Endothelial cell of umbilical vein (primary cell): Measurements from ENCODE around the gene C1orf198. TPM values are rescaled to one million over a fixed set of nuclear protein-coding genes. Genes with fewer than 3 reads are reported as not detected.

Experiments
- BruUV-seq: library from RNA; stranded (reverse); fragments of 400-500 nt; replicated peaks from 2 replicates; lab custom pipeline; 2021; lab: Mats Ljungman, UMichigan
- CTCF ChIA-PET: fragments of 300-600, 350-600 bp; sonication (Branson Sonifier 250); formaldehyde crosslinking; loops from one replicate; lab custom pipeline; 2021; ENCODE audit warnings: antibody characterized with exemption, inconsistent platforms; lab: Charles Lee
- POLR2A ChIA-PET: fragments of 300-600, 350-600 bp; sonication (Branson Sonifier 250); formaldehyde crosslinking; loops from one replicate; lab custom pipeline; 2021; ENCODE audit warnings: antibody characterized with exemption, inconsistent platforms; lab: Charles Lee
- DNase-seq: peaks from one replicate; pipeline ENCODE4 v3.0.0-alpha.2; 2011; ENCODE audit warnings: low read depth, low spot score
- FAIRE-seq: peaks from 2 replicates; lab custom pipeline; 2011; peaks lifted over from hg19 to GRCh38; lab: Jason Lieb, UNC
- H2AFZ ChIP-seq: 2 replicates; pipeline ENCODE4 v1.6.0; 2012; ENCODE audit warnings: low read depth, low read length, control low read depth, inconsistent platforms
- H3K27ac ChIP-seq: 2 replicates; pipeline ENCODE4 v1.5.1; 2011; ENCODE audit warnings: low read depth, mild to moderate bottlenecking, control low read depth, low read length, moderate library complexity; ENCODE audit not compliant: insufficient read depth
- H3K27me3 ChIP-seq, 2 experiments: 2 replicates each; pipeline versions ENCODE4 v1.6.0 to v1.6.1; 2011; ENCODE audit warnings: low read length in 2 of 2, mixed read lengths in 1 of 2; ENCODE audit not compliant: control insufficient read depth in 2 of 2, insufficient read depth in 2 of 2
- H3K36me3 ChIP-seq, 2 experiments: 2 replicates in 1 of 2; 3 replicates in 1 of 2; pipeline ENCODE4 v1.5.1; 2011; ENCODE audit warnings: low read length in 2 of 2, mild to moderate bottlenecking in 1 of 2, moderate library complexity in 1 of 2; ENCODE audit not compliant: control insufficient read depth in 2 of 2, insufficient read depth in 2 of 2; ENCODE audit errors: extremely low read depth in 1 of 2
- H3K4me1 ChIP-seq: 3 replicates; pipeline ENCODE4 v1.5.1; 2011; ENCODE audit warnings: mild to moderate bottlenecking, low read length; ENCODE audit not compliant: control insufficient read depth, insufficient read depth; ENCODE audit errors: extremely low read depth
- H3K4me2 ChIP-seq: 2 replicates; pipeline ENCODE4 v1.6.1; 2011; ENCODE audit warnings: low read length, control low read depth, mixed read lengths; ENCODE audit not compliant: insufficient read depth
- H3K4me3 ChIP-seq, 3 experiments: fragments of 200-600 bp in 1 of 3; sonication (generic), shearing (Covaris generic) in 1 of 3; replicated peaks in 1 of 3; 2 replicates each; pipeline ENCODE4 v1.5.1; 2011 to 2016; ENCODE audit warnings: control low read depth in 3 of 3, low read length in 3 of 3, mild to moderate bottlenecking in 2 of 3, inconsistent platforms in 1 of 3, low read depth in 1 of 3, moderate library complexity in 1 of 3; ENCODE audit not compliant: insufficient read depth in 1 of 3
- H3K79me2 ChIP-seq: 2 replicates; pipeline ENCODE4 v1.6.0; 2012; ENCODE audit warnings: low read length, inconsistent platforms; ENCODE audit not compliant: control insufficient read depth, insufficient read depth
- H3K9ac ChIP-seq: replicated peaks from 2 replicates; pipeline ENCODE3; 2011; ENCODE audit warnings: low read length, control low read depth; ENCODE audit not compliant: insufficient read depth; ENCODE audit errors: extremely low read depth
- H3K9me1 ChIP-seq: replicated peaks from 3 replicates; pipeline ENCODE4 v1.6.0; 2011; ENCODE audit warnings: mild to moderate bottlenecking, low read length; ENCODE audit not compliant: control insufficient read depth, insufficient read depth; ENCODE audit errors: extremely low read depth
- H3K9me3 ChIP-seq: replicated peaks from 2 replicates; pipeline ENCODE4 v1.5.1; 2012; ENCODE audit warnings: low read length, inconsistent platforms; ENCODE audit not compliant: control insufficient read depth, insufficient read depth
- H4K20me1 ChIP-seq: replicated peaks from 2 replicates; pipeline ENCODE3; 2011; ENCODE audit warnings: mild to moderate bottlenecking, low read length; ENCODE audit not compliant: control insufficient read depth, insufficient read depth; ENCODE audit errors: extremely low read depth
- FOS ChIP-seq: IDR thresholded peaks from 2 replicates; pipeline ENCODE4 v1.6.1; 2011; ENCODE audit warnings: mild to moderate bottlenecking, low read length, moderate library complexity, borderline replicate concordance; ENCODE audit not compliant: insufficient read depth
- GATA2 ChIP-seq: IDR thresholded peaks from 2 replicates; pipeline ENCODE4 v1.7.0; 2011; ENCODE audit warnings: low read depth, mild to moderate bottlenecking, moderate library complexity, mixed read lengths, low read length; ENCODE audit not compliant: insufficient read length, insufficient read depth
- JUN ChIP-seq: IDR thresholded peaks from 2 replicates; pipeline ENCODE4 v1.6.1; 2011; ENCODE audit warnings: borderline replicate concordance, low read depth; ENCODE audit not compliant: insufficient read length, insufficient read depth
- MYC ChIP-seq: IDR thresholded peaks from one replicate; pipeline ENCODE4 v1.6.1; 2011; ENCODE audit warnings: mild to moderate bottlenecking, low read depth, low read length
- POLR2A ChIP-seq: IDR thresholded peaks from 2 replicates; pipeline ENCODE4 v1.6.1; 2012; ENCODE audit warnings: low read depth, mild to moderate bottlenecking, control low read depth, low read length
- POLR2AphosphoS5 ChIP-seq: IDR thresholded peaks from 2 replicates; pipeline ENCODE4 v1.6.1; 2012; ENCODE audit warnings: low read depth, mild to moderate bottlenecking, control low read depth, low read length, moderate library complexity; ENCODE audit not compliant: insufficient read depth
- dilution Hi-C: fragments of 300-500 bp; cut with MboI; formaldehyde crosslinking; loops from one replicate; pipeline ENCODE4 v1.15.0; 2019; ENCODE audit warnings: low sequenced_read_pairs; ENCODE audit not compliant: extremely low pct_ligation_motif_present
- intact Hi-C: fragments of 100-400 bp; cut with micrococcal nuclease; formaldehyde crosslinking; loops from one replicate; pipeline ENCODE4 v1.10.0; 2022
- polyA plus RNA-seq, 4 experiments: library from polyadenylated mRNA; depleted of rRNA in 3 of 4; stranded (reverse) in 3 of 4; unstranded in 1 of 4; fragments of >200 nt; gene quantifications; 2 replicates each; pipeline versions ENCODE4 v1.2.1 to v1.2.3, GENCODE V29; 2011 to 2012; ENCODE audit warnings: missing spikeins in 1 of 4
- total RNA-seq: library from RNA; stranded (reverse); gene quantifications from 2 replicates; pipeline ENCODE4 v1.2.3, GENCODE V29; 2021
- TF ChIP-seq, protein P1 (sequence below), 2 donors: IDR thresholded peaks; 1 replicate in 1 of 2; 2 replicates in 1 of 2; pipeline ENCODE4 v1.5.1; 2011; ENCODE audit warnings: low read length in 2 of 2, mild to moderate bottlenecking in 2 of 2, moderate library complexity in 2 of 2, control low read depth in 1 of 2, inconsistent platforms in 1 of 2, low read depth in 1 of 2; ENCODE audit not compliant: insufficient read depth in 1 of 2; ENCODE audit errors: extremely low read depth in 1 of 2

C1orf198 gene
- total and polyA plus RNA-seq, 2 donors (not counting 3 experiments of a cell fraction or from before 2014, with no cell fraction given): 21.2 to 29.2 TPM

GRCh38 chr1:230832476-230832875 is 35.8 kb downstream of the C1orf198 start:
- no peak overlapping the region for H3K4me2 ChIP-seq
- CTCF ChIA-PET: no interaction called here
- POLR2A ChIA-PET: no interaction called here
- no peak overlapping the region for H3K9ac ChIP-seq
- no peaks in the 10 kb centered on the region for H3K79me2 ChIP-seq
- no peak for FAIRE-seq
- no peaks in the 10 kb centered on the region for H3K4me1 ChIP-seq
- no peak overlapping the region for H3K27ac ChIP-seq
- TF ChIP-seq JUN: no peak
- no peak for TF ChIP-seq MYC
- no peak for TF ChIP-seq GATA2
- intact Hi-C loops (no loop called here), dilution Hi-C loops (no loop called here)
- no peaks in the 10 kb centered on the region for H3K9me1 ChIP-seq
- no peaks in the 10 kb centered on the region for H3K9me3 ChIP-seq
- no peaks in the 10 kb centered on the region for H4K20me1 ChIP-seq
- H3K4me3 ChIP-seq: no peak overlapping the region
- no peak for DNase-seq
- H3K27me3 ChIP-seq: no peaks in the 10 kb centered on the region
- no peak overlapping the region for H2AFZ ChIP-seq
- no peaks in the 10 kb centered on the region for H3K36me3 ChIP-seq
- no TSS peak for BruUV-seq

DNA sequence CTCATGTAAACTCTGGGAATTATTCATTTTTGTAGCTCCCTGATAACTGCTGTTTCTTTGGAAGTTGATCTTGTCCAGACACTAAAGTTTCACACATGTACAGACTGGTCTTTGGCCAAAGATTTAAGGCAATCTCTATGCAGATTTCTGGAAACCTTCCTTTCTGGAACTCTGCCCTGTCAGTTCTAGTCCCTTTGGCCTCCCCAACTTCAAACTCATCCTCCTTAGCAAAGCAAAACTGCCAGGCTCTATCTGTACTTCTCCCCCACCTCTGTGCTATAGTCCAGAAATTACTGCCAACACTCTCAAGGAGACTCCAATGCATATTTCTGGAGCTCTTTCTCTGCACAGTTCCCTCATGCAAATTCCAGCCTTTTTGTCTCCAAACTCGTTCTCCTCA is 36.5 kb downstream of the C1orf198 start:
- POLR2A ChIA-PET: no interaction called here
- Histone ChIP-seq H3K4me3 (no peak overlapping the region), H3K4me1 (no peaks in the 10 kb centered on the region), H3K27me3 (no peaks in the 10 kb centered on the region), H3K27ac (no peak overlapping the region), H3K9ac (no peak overlapping the region), H3K9me3 (no peaks in the 10 kb centered on the region), H2AFZ (no peak overlapping the region), H3K79me2 (no peaks in the 10 kb centered on the region), H4K20me1 (no peaks in the 10 kb centered on the region), H3K4me2 (no peak overlapping the region), H3K9me1 (no peaks in the 10 kb centered on the region), H3K36me3 (no peaks in the 10 kb centered on the region)
- FAIRE-seq: no peak
- no peak for DNase-seq
- intact Hi-C loops (no loop called here), dilution Hi-C loops (no loop called here)
- TF ChIP-seq GATA2 (no peak), FOS (no peak), POLR2AphosphoS5 (no peak), MYC (no peak), POLR2A (no peak)
- TF ChIP-seq, protein P1, sequence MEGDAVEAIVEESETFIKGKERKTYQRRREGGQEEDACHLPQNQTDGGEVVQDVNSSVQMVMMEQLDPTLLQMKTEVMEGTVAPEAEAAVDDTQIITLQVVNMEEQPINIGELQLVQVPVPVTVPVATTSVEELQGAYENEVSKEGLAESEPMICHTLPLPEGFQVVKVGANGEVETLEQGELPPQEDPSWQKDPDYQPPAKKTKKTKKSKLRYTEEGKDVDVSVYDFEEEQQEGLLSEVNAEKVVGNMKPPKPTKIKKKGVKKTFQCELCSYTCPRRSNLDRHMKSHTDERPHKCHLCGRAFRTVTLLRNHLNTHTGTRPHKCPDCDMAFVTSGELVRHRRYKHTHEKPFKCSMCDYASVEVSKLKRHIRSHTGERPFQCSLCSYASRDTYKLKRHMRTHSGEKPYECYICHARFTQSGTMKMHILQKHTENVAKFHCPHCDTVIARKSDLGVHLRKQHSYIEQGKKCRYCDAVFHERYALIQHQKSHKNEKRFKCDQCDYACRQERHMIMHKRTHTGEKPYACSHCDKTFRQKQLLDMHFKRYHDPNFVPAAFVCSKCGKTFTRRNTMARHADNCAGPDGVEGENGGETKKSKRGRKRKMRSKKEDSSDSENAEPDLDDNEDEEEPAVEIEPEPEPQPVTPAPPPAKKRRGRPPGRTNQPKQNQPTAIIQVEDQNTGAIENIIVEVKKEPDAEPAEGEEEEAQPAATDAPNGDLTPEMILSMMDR (IDR thresholded peaks at IDR 0.05; ENCODE audit: extremely low read depth in 1 of 2, insufficient read depth in 1 of 2, low read depth in 1 of 2, low read length in 2 of 2): no peak
- BruUV-seq: no TSS peak
- CTCF ChIA-PET: no interaction called here
